Measurements from ENCODE around the gene SKAP1.

The SKAP1 gene

GRCh38 chr17:48468299-48468698, 38.3 kb upstream of the SKAP1 start:
- no peak for FAIRE-seq

DNA sequence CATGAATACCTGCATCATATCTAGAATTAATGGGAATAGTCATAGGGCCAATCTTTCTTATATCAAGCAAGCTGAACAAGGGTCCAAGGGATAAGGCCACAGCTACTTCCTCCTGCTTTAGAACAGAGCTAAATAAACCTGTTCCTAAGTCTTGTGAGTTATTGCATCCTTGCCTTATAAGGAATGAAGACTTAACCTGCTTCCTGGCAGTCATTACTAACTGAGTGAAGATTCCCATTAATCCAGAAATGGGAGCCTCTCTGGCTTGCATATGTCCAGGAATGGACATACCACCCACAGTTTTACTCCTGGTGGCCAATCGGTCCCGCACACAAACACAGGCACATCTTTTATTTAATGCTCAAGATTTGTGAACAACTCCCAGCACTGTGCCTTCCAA, 35.9 kb upstream of the SKAP1 start:
- FAIRE-seq (no peak), DNase-seq (ENCODE audit: insufficient read length, low spot score) (no peak)
- TF ChIP-seq POLR2A (IDR thresholded peaks at IDR 0.05; ENCODE audit: low read depth, low read length) (no peak), POLR2AphosphoS5 (IDR thresholded peaks at IDR 0.05; ENCODE audit: low read depth, low read length) (no peak), TAF1 (IDR thresholded peaks at IDR 0.05; ENCODE audit: low read depth, low read length) (no peak), SPI1 (IDR thresholded peaks at IDR 0.05; ENCODE audit: low read depth, low read length) (no peak), PAX5 (IDR thresholded peaks at IDR 0.05; ENCODE audit: insufficient read depth, low read length, severe bottlenecking) (no peak), POU2F2 (IDR thresholded peaks at IDR 0.05; ENCODE audit: low read depth, low read length) (no peak)

More at GRCh38 chr17:48468299-48468698, 38.3 kb upstream of the SKAP1 start:
- TF ChIP-seq POU2F2 (IDR thresholded peaks at IDR 0.05; ENCODE audit: low read depth, low read length) = no peak
- no peak for TF ChIP-seq POLR2A (IDR thresholded peaks at IDR 0.05; ENCODE audit: low read depth, low read length)
- TF ChIP-seq SPI1 (IDR thresholded peaks at IDR 0.05; ENCODE audit: low read depth, low read length) = peak; percentile 57
- no peak for DNase-seq (ENCODE audit: insufficient read length, low spot score)

- no peak for TF ChIP-seq PAX5 (IDR thresholded peaks at IDR 0.05; ENCODE audit: insufficient read depth, low read length, severe bottlenecking)
- TF ChIP-seq TAF1 (IDR thresholded peaks at IDR 0.05; ENCODE audit: low read depth, low read length) = no peak
- TF ChIP-seq SPI1 (IDR thresholded peaks at IDR 0.05; ENCODE audit: low read depth, low read length) = no peak
- TF ChIP-seq POLR2AphosphoS5 (IDR thresholded peaks at IDR 0.05; ENCODE audit: low read depth, low read length) = no peak
- no peak for TF ChIP-seq POU2F2 (IDR thresholded peaks at IDR 0.05; ENCODE audit: low read depth, low read length)
- no peak for TF ChIP-seq POLR2A (IDR thresholded peaks at IDR 0.05; ENCODE audit: low read depth, low read length)
- DNase-seq (ENCODE audit: insufficient read length, low spot score) (no peak), FAIRE-seq (no peak)
Observed at GRCh38 chr17:48463526-48463925, 33.5 kb upstream of the SKAP1 start.

DNA sequence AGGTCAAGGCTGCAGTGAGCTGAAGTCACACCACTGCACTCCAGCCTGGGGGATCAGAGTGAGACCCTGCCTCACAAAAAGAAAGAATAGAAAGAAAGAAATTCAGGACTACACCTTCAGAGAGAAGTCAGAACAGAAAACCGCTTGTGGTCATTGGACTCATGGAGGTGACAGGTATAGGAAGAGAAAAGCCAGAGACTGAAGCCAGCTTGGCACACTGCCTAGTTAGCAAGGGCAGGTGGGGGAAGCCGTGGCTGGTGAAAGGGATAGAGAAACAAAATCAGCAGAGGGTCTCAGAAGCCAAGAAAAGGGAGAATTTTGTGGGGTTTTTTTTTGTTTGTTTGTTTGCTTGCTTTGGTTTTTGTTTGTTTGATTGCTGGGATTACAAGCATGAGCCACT, 32.9 kb upstream of the SKAP1 start:
- TF ChIP-seq SPI1 (IDR thresholded peaks at IDR 0.05; ENCODE audit: low read depth, low read length) (no peak), TAF1 (IDR thresholded peaks at IDR 0.05; ENCODE audit: low read depth, low read length) (no peak), PAX5 (IDR thresholded peaks at IDR 0.05; ENCODE audit: insufficient read depth, low read length, severe bottlenecking) (no peak), POU2F2 (IDR thresholded peaks at IDR 0.05; ENCODE audit: low read depth, low read length) (no peak), POLR2A (IDR thresholded peaks at IDR 0.05; ENCODE audit: low read depth, low read length) (no peak), POLR2AphosphoS5 (IDR thresholded peaks at IDR 0.05; ENCODE audit: low read depth, low read length) (no peak)
- DNase-seq (ENCODE audit: insufficient read length, low spot score) (no peak), FAIRE-seq (no peak)

GRCh38 chr17:48460052-48460451, 30.0 kb upstream of the SKAP1 start:
- no peak for DNase-seq (ENCODE audit: insufficient read length, low spot score)
- no peak for FAIRE-seq
- TF ChIP-seq TAF1 (IDR thresholded peaks at IDR 0.05; ENCODE audit: low read depth, low read length) (no peak), POLR2AphosphoS5 (IDR thresholded peaks at IDR 0.05; ENCODE audit: low read depth, low read length) (no peak), PAX5 (IDR thresholded peaks at IDR 0.05; ENCODE audit: insufficient read depth, low read length, severe bottlenecking) (no peak), POLR2A (IDR thresholded peaks at IDR 0.05; ENCODE audit: low read depth, low read length) (no peak), POU2F2 (IDR thresholded peaks at IDR 0.05; ENCODE audit: low read depth, low read length) (no peak), SPI1 (IDR thresholded peaks at IDR 0.05; ENCODE audit: low read depth, low read length) (no peak)

GRCh38 chr17:48459070-48459844, 29.2 kb upstream of the SKAP1 start:
- TF ChIP-seq POLR2A (IDR thresholded peaks at IDR 0.05; ENCODE audit: low read depth, low read length) (no peak), POU2F2 (IDR thresholded peaks at IDR 0.05; ENCODE audit: low read depth, low read length) (peak; percentile 89)

GRCh38 chr17:48457080-48457836, 27.2 kb upstream of the SKAP1 start:
- no peak for DNase-seq (ENCODE audit: insufficient read length, low spot score)
- no peak for TF ChIP-seq POLR2A (IDR thresholded peaks at IDR 0.05; ENCODE audit: low read depth, low read length)
- no peak for TF ChIP-seq PAX5 (IDR thresholded peaks at IDR 0.05; ENCODE audit: insufficient read depth, low read length, severe bottlenecking)
- no peak for TF ChIP-seq POU2F2 (IDR thresholded peaks at IDR 0.05; ENCODE audit: low read depth, low read length)
- TF ChIP-seq POLR2AphosphoS5 (IDR thresholded peaks at IDR 0.05; ENCODE audit: low read depth, low read length) = no peak
- TF ChIP-seq SPI1 (IDR thresholded peaks at IDR 0.05; ENCODE audit: low read depth, low read length) = no peak
- TF ChIP-seq TAF1 (IDR thresholded peaks at IDR 0.05; ENCODE audit: low read depth, low read length) = no peak
- FAIRE-seq = peak; percentile 82

More at GRCh38 chr17:48459070-48459844, 29.2 kb upstream of the SKAP1 start:
- FAIRE-seq = peak; percentile 54
- no peak for DNase-seq (ENCODE audit: insufficient read length, low spot score)

DNA sequence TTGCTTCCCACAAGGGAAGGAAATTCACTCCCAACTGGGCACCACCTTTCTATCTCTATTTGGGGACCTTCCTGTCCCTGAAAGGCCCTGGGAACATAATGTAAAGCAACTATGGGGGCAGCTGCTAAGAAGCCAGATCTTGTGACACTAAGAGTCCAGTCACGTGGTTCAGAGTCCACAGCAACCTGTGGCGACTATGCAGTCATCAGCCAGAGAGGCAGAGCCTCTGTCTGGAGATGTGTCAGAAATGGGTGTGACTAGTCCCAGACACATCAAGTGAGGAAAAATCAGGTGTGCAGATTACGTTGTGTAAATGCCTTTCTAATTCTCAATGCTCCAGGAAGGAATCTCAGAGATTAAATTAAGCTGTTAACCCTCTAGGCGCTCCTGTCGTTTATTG, 26.6 kb upstream of the SKAP1 start:
- TF ChIP-seq PAX5 (IDR thresholded peaks at IDR 0.05; ENCODE audit: insufficient read depth, low read length, severe bottlenecking) = no peak
- TF ChIP-seq POLR2A (IDR thresholded peaks at IDR 0.05; ENCODE audit: low read depth, low read length) = no peak
- TF ChIP-seq SPI1 (IDR thresholded peaks at IDR 0.05; ENCODE audit: low read depth, low read length) = no peak
- no peak for TF ChIP-seq POLR2AphosphoS5 (IDR thresholded peaks at IDR 0.05; ENCODE audit: low read depth, low read length)
- TF ChIP-seq POU2F2 (IDR thresholded peaks at IDR 0.05; ENCODE audit: low read depth, low read length) = no peak
- no peak for TF ChIP-seq TAF1 (IDR thresholded peaks at IDR 0.05; ENCODE audit: low read depth, low read length)
- DNase-seq (ENCODE audit: insufficient read length, low spot score) = no peak
- peak; percentile 33 for FAIRE-seq

DNA sequence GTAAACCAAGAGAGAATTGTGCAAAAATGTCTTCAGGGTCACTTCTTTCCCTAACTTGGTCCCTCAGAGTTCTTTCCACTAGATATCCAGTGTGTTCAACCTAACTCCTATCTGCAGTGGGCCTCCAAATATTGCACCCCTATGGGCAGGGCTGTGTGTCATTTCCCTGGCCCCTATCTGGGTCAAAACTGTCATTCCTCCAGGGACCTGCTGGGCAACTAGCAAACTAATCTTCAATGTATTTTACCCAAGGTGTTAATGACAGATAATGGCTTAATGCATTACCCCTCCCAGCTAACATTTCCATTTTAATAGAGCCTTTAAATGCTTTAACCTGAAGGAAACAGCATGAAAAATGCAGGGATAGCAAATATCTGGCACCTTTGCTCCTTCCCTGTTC, 25.8 kb upstream of the SKAP1 start:
- TF ChIP-seq POLR2AphosphoS5 (IDR thresholded peaks at IDR 0.05; ENCODE audit: low read depth, low read length) = no peak
- no peak for TF ChIP-seq POU2F2 (IDR thresholded peaks at IDR 0.05; ENCODE audit: low read depth, low read length)
- no peak for TF ChIP-seq POLR2A (IDR thresholded peaks at IDR 0.05; ENCODE audit: low read depth, low read length)
- TF ChIP-seq SPI1 (IDR thresholded peaks at IDR 0.05; ENCODE audit: low read depth, low read length) = no peak
- no peak for TF ChIP-seq PAX5 (IDR thresholded peaks at IDR 0.05; ENCODE audit: insufficient read depth, low read length, severe bottlenecking)
- TF ChIP-seq TAF1 (IDR thresholded peaks at IDR 0.05; ENCODE audit: low read depth, low read length) = no peak
- FAIRE-seq (no peak), DNase-seq (ENCODE audit: insufficient read length, low spot score) (no peak)
